Mesodermal cell (in vitro differentiated cells): ENCODE data around the gene EWSR1.
"Not testable (repeated sequence)": the region's sequence is repeated elsewhere in the genome, so short reads cannot be mapped to it uniquely, and the experiment has no call there.

Experiments
- H3K27ac ChIP-seq: 2 replicates; pipeline ENCODE4 v1.7.0; 2013; ENCODE audit warnings: mild to moderate bottlenecking, low read depth, low read length, moderate library complexity; ENCODE audit not compliant: severe bottlenecking
- H3K36me3 ChIP-seq: 2 replicates; pipeline ENCODE4 v1.7.1; 2013; ENCODE audit warnings: mild to moderate bottlenecking, low read length, moderate library complexity; ENCODE audit not compliant: control insufficient read depth, insufficient read depth
- H3K4me1 ChIP-seq: one replicate; pipeline ENCODE4 v1.7.1; 2013; ENCODE audit warnings: mild to moderate bottlenecking, low read length; ENCODE audit not compliant: insufficient read depth, control insufficient read depth, poor library complexity, severe bottlenecking
- H3K4me3 ChIP-seq: 2 replicates; pipeline ENCODE4 v1.7.0; 2013; ENCODE audit warnings: low read length, control low read depth, mild to moderate bottlenecking; ENCODE audit not compliant: insufficient read depth, poor library complexity, severe bottlenecking; ENCODE audit errors: extremely low read depth
- H3K9me3 ChIP-seq: 2 replicates; pipeline ENCODE4 v1.7.1; 2013; ENCODE audit warnings: mild to moderate bottlenecking, low read length, moderate library complexity; ENCODE audit not compliant: control insufficient read depth
- WGBS, 2 experiments: methylation state at CpG; one replicate each; pipeline ENCODE4 v1.1.5; 2013; ENCODE audit warnings: missing lambda C conversion rate in 2 of 2; ENCODE audit not compliant: insufficient coverage in 2 of 2; 5-methylcytosine and 5-hydroxymethylcytosine counted together

The EWSR1 gene

DNA sequence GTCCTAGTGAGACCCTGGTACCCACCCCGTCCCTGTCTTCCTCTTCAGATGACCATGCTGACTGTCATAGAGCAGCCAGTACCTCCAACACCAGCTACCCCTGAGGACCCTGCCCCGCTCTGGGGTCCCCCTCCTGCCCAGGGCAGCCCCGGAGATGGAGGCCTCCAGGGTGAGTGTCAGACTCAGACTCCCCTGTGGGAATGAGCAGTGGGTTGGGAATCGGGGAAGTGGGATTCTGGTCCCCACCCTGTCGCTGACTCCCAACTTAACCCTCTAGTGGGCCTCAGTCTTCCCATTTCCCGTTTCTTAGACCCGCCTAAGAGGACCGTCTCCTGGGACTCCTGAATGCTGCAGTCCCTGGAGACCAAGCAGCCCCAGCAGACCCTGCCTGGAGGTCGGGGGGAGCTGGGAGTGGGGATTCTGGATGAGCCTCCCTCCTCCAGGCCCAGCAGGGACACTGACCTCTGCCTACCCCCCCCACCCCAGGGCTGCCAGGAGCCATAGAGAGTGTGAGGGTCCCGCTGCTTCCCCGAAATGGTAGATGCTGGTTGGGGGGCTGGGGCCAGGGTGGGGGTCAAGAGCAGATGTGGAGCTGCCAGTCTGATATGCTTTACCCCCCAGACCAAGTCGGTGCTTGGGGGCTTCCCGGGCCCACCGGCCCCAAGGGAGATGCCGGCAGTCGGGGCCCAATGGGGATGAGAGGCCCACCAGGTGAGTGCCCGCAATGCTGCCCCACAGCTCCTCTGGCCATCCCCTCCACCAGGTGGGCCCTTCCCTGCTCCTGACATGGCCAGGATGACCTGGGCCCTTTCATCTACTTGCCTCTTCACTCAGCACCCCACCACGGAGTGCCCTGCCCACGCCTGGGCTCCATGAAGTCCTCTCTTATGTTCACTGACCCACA, 36.8 kb upstream of the EWSR1 start:
- no peak overlapping the region for H3K4me3 ChIP-seq
- H3K36me3 ChIP-seq = no peaks in the 10 kb centered on the region
- 86 to 92% methylated on average over 5 to 12 of the region's 19 CpGs for WGBS, 2 experiments
- no peak overlapping the region for H3K27ac ChIP-seq
- H3K9me3 ChIP-seq = no peaks in the 10 kb centered on the region
- H3K4me1 ChIP-seq = no peaks in the 10 kb centered on the region

DNA sequence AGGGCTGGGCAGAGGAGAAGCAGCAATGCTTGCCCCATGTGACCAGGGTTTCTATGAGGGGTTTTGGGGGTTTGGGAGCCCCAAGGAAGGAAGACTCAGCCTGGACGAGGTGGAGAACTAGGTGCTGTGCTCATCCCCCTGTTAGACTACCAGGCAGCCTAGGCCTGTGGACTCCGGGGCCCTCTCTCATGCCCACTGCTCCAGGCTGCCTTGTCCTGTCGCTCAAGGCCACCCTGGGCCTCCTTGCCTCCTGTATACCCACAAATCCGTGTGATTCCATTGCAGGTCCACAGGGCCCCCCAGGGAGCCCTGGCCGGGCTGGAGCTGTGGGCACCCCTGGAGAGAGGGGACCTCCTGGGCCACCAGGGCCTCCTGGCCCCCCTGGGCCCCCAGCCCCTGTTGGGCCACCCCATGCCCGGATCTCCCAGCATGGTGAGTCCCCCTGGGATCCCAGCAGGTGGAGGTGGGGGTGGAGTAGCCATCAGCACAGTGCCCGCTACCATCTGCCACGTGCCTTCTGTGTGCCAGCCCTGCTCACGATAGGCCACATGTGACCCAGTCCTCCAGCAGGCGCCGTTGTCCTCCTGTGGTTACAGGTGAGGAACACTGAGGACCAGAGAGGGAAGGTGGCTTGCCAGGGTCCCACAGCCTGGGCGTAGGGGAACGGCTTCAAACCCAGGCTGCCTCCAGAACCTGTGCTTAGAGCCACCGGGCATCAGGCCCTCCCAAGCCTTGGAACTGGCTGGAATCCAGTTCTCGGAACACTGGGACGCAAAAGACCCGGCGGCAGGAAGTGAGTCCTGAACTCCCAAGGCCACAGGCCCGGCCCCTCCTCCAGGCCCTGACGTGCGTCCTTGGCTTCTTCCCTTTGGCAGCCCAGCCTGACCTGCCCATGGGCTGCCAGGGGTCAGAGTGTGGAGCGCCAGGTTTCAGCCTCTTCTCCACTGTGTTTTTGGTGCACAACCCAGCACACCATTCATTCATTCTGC, 35.8 kb upstream of the EWSR1 start:
- Histone ChIP-seq H3K4me3 (no peak overlapping the region), H3K9me3 (no peaks in the 10 kb centered on the region)
- 82 to 89% methylated on average over 21 to 22 of the region's 22 CpGs for WGBS, 2 experiments

DNA sequence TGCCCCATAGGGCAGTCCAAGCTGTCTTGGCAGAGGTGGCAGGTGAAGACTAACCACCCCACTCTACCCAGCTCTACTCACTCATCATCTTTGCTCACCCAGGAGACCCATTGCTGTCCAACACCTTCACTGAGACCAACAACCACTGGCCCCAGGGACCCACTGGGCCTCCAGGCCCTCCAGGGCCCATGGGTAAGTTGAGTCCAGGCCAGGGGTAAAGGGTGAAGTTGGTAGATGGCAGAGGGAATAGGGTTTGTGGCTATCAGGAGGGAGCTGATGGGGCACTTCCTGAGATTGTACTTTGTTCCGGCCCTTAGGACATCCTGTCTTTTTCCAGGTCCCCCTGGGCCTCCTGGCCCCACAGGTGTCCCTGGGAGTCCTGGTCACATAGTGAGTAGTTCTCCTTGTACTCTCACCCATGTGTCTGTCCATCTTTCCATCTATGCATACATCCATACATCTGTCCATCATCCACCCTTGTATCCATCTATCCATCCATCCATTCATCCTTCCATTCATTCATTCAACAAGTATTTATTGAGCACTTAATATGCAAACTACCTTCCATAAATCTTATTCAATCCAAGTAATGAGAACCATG, 34.7 kb upstream of the EWSR1 start:
- Histone ChIP-seq H3K4me1 (no peaks in the 10 kb centered on the region), H3K4me3 (no peak overlapping the region), H3K9me3 (no peaks in the 10 kb centered on the region), H3K27ac (no peak overlapping the region), H3K36me3 (no peaks in the 10 kb centered on the region)
- 78 to 100% methylated on average over 1 of the region's 1 CpG for WGBS, 2 experiments

More for the DNA sequence above, 35.8 kb upstream of the EWSR1 start:
- H3K36me3 ChIP-seq = no peaks in the 10 kb centered on the region
- no peak overlapping the region for H3K27ac ChIP-seq
- H3K4me1 ChIP-seq = no peaks in the 10 kb centered on the region

DNA sequence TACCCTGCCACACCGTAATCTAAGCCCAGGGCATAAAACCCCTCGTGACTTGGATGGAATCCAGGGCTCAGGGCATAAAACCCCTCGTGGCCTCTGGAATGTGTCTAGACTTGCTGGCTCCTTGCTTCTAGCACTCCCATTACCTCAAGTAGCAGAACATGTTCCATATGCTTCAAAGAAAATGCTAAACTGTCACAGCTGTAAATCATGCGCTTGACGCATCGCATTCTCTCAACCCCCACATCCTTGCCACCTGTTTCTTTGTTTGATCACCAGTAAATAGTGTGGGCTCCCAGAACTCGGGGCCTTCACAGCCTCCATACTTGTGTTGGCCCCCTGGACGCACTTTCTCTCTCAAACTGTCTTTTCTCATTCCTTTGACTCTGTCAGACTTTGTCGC, 27.6 kb upstream of the EWSR1 start:
- not testable (repeated sequence) for H3K4me1 ChIP-seq, H3K4me3 ChIP-seq, H3K9me3 ChIP-seq, H3K36me3 ChIP-seq, H3K27ac ChIP-seq
- 87 to 89% methylated on average over 5 of the region's 9 CpGs for WGBS, 2 experiments

GRCh38 chr22:29243874-29244446, 24.1 kb upstream of the EWSR1 start:
- Histone ChIP-seq H3K27ac (no peak overlapping the region), H3K4me1 (no peaks in the 10 kb centered on the region), H3K4me3 (no peak overlapping the region), H3K9me3 (peaks cover 7% of the 10 kb centered on the region), H3K36me3 (no peaks in the 10 kb centered on the region)
- WGBS, 2 experiments = 80 to 90% methylated on average over 6 to 7 of the region's 11 CpGs

GRCh38 chr22:29244785-29245625, 23.1 kb upstream of the EWSR1 start:
- Histone ChIP-seq H3K36me3 (no peaks in the 10 kb centered on the region), H3K4me1 (no peaks in the 10 kb centered on the region), H3K4me3 (no peak overlapping the region), H3K9me3 (peaks cover 7% of the 10 kb centered on the region), H3K27ac (no peak overlapping the region)
- 70 to 83% methylated on average over 5 of the region's 7 CpGs for WGBS, 2 experiments

- Histone ChIP-seq H3K27ac (no peak overlapping the region), H3K9me3 (peaks cover 7% of the 10 kb centered on the region)
- WGBS, 2 experiments = 37 to 58% methylated on average over 7 to 8 of the region's 11 CpGs
Measured at GRCh38 chr22:29245626-29246385, 22.3 kb upstream of the EWSR1 start.

DNA sequence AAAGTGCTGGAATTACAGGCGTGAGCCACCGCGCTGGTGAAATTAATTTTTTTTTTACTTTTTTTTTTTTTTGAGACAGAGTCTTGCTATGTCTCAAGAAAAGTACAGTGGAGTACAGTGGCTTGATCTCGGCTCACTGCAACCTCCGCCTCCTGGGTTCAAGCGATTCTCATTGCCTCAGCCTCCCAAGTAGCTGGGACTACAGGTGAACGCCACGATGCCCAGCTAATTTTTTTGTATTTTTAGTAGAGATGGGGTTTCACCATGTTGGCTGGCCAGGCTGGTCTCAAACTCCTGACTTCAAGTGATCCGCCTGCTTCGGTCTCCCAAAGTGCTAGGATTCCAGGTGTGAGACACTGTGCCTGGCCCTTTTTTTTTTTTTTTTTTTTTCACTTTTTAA, 20.2 kb upstream of the EWSR1 start:
- H3K4me1 ChIP-seq = not testable (repeated sequence)

More at GRCh38 chr22:29245626-29246385, 22.3 kb upstream of the EWSR1 start:
- no peaks in the 10 kb centered on the region for H3K36me3 ChIP-seq
- no peak overlapping the region for H3K4me3 ChIP-seq
- no peaks in the 10 kb centered on the region for H3K4me1 ChIP-seq

DNA sequence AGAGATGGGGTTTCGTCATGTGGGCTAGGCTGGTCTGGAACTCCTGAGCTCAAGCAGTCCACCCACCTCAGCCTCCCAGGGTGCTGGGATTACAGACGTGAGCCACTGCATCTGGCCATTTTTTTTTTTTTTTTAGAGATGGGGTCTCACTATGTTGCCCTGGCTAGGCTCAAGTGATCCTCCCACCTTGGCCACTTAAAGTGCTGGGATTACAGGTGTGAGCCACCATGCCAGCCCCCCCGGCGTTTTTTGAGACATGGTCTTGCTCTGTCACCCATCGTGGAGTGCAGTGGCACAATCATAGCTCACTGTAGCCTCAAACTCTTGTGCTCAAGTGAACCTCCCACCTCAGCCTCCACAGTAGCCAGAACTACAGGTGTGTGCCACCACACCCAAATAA, 16.8 kb upstream of the EWSR1 start:
- Histone ChIP-seq H3K4me1 (no peaks in the 10 kb centered on the region), H3K9me3 (no peaks in the 10 kb centered on the region), H3K4me3 (no peak overlapping the region), H3K36me3 (no peaks in the 10 kb centered on the region), H3K27ac (no peak overlapping the region)
- 92 to 94% methylated on average over 3 of the region's 5 CpGs for WGBS, 2 experiments

More for the DNA sequence above, 20.2 kb upstream of the EWSR1 start:
- H3K9me3 ChIP-seq, H3K36me3 ChIP-seq, H3K27ac ChIP-seq, H3K4me3 ChIP-seq: not testable (repeated sequence)
- WGBS, 2 experiments = 85 to 100% methylated on average over 5 to 6 of the region's 10 CpGs
